GM19238 (cell line): ENCODE measurements around the gene CHTOP.

Experiments
- DNase-seq: peaks from one replicate; pipeline ENCODE4 v3.0.0; 2011; ENCODE audit warnings: low spot score; ENCODE audit not compliant: insufficient read length

CHTOP gene

GRCh38 chr1:153685544-153686340 is 51.9 kb downstream of the CHTOP start:
- no peak for DNase-seq

- DNase-seq = no peak
Measured at GRCh38 chr1:153687346-153688125, 53.7 kb downstream of the CHTOP start.

- no peak for DNase-seq
Measured at GRCh38 chr1:153688276-153688675, 54.4 kb downstream of the CHTOP start.

GRCh38 chr1:153688736-153689328 is 55.0 kb downstream of the CHTOP start:
- DNase-seq = no peak

- no peak for DNase-seq
Measured at GRCh38 chr1:153693466-153693865, 59.6 kb downstream of the CHTOP start.
